Stimulated activated naive B cell treated with anti-CD40 and anti-IgM and Interleukin-4, amounts not matched to agents 10 μg/mL and 1 μg/mL and 100 μg/mL, for 72 hours (primary cell): ENCODE results near the gene DCLK2.

ENCODE experiments used
- ATAC-seq, 2 donors: fragments of 150-1000 bp; cut with Tn5 transposase; replicated peaks; 2 replicates each; pipeline ENCODE4 v1.10.0; 2021; ENCODE audit warnings: moderate library complexity in 1 of 2
- DNase-seq: peaks from one replicate; pipeline ENCODE4 v3.0.0; 2021
- H3K27ac Mint-ChIP-seq: one replicate; pipeline ENCODE4 v1.8.0; 2022; ENCODE audit warnings: mild to moderate bottlenecking, mixed read lengths
- H3K27me3 Mint-ChIP-seq, 2 donors: one replicate each; pipeline ENCODE4 v1.8.0; 2022; ENCODE audit warnings: mixed read lengths in 2 of 2
- H3K36me3 Mint-ChIP-seq, 2 donors: one replicate each; pipeline ENCODE4 v1.8.0; 2022; ENCODE audit warnings: mixed read lengths in 2 of 2, mild to moderate bottlenecking in 1 of 2
- H3K4me1 Mint-ChIP-seq, 2 donors: one replicate each; pipeline ENCODE4 v1.8.0; 2022; ENCODE audit warnings: mixed read lengths in 2 of 2, mild to moderate bottlenecking in 1 of 2
- H3K4me3 Mint-ChIP-seq, 2 donors: one replicate each; pipeline ENCODE4 v1.8.0; 2022; ENCODE audit warnings: mild to moderate bottlenecking in 2 of 2, mixed read lengths in 2 of 2, moderate library complexity in 1 of 2
- H3K9me3 Mint-ChIP-seq, 2 donors: one replicate each; pipeline ENCODE4 v1.8.0; 2022; ENCODE audit warnings: mixed read lengths in 2 of 2, mild to moderate bottlenecking in 1 of 2

DCLK2 gene

GRCh38 chr4:150051111-150051510, 27.1 kb upstream of the DCLK2 start:
- Mint-ChIP-seq H3K9me3 (peaks cover 4% of the 10 kb centered on the region in 2 donors), H3K27ac (no peak overlapping the region), H3K4me1 (no peaks in the 10 kb centered on the region), H3K36me3 (peaks cover 3 to 4% of the 10 kb centered on the region in 2 donors), H3K27me3 (peaks cover 5 to 7% of the 10 kb centered on the region in 2 donors), H3K4me3 (no peak overlapping the region)
- DNase-seq = no peak
- ATAC-seq = no peak

GRCh38 chr4:150055467-150055866, 22.8 kb upstream of the DCLK2 start:
- peaks cover 9 to 18% of the 10 kb centered on the region in 2 donors for H3K9me3 Mint-ChIP-seq
- no peaks in the 10 kb centered on the region for H3K27me3 Mint-ChIP-seq
- no peak overlapping the region for H3K4me3 Mint-ChIP-seq
- H3K4me1 Mint-ChIP-seq = peaks cover 2 to 5% of the 10 kb centered on the region in 2 donors
- DNase-seq = no peak
- no peak overlapping the region for H3K27ac Mint-ChIP-seq
- ATAC-seq = no peak
- peaks cover 1 to 9% of the 10 kb centered on the region in 2 donors for H3K36me3 Mint-ChIP-seq

GRCh38 chr4:150056569-150056968, 21.7 kb upstream of the DCLK2 start:
- DNase-seq (no peak), ATAC-seq (no peak)
- H3K27ac Mint-ChIP-seq = no peak overlapping the region
- H3K4me1 Mint-ChIP-seq = peaks cover 2 to 5% of the 10 kb centered on the region in 2 donors
- H3K36me3 Mint-ChIP-seq = peaks cover 1 to 9% of the 10 kb centered on the region in 2 donors
- no peaks in the 10 kb centered on the region for H3K27me3 Mint-ChIP-seq
- no peak overlapping the region for H3K4me3 Mint-ChIP-seq
- H3K9me3 Mint-ChIP-seq = peaks cover 9 to 18% of the 10 kb centered on the region in 2 donors

GRCh38 chr4:150061086-150061776, 17.0 kb upstream of the DCLK2 start:
- Mint-ChIP-seq H3K27ac (no peak overlapping the region), H3K27me3 (peaks cover 8 to 13% of the 10 kb centered on the region in 2 donors), H3K4me1 (peaks cover 2 to 5% of the 10 kb centered on the region in 2 donors), H3K4me3 (no peak overlapping the region), H3K36me3 (peaks cover 0 to 4% of the 10 kb centered on the region in 2 donors), H3K9me3 (peaks cover 7 to 24% of the 10 kb centered on the region in 2 donors)
- DNase-seq (no peak), ATAC-seq (no peak)

GRCh38 chr4:150063128-150063527, 15.1 kb upstream of the DCLK2 start:
- H3K4me3 Mint-ChIP-seq = no peak overlapping the region
- H3K4me1 Mint-ChIP-seq = no peaks in the 10 kb centered on the region
- ATAC-seq = no peak
- H3K27me3 Mint-ChIP-seq = peaks cover 22 to 29% of the 10 kb centered on the region in 2 donors
- H3K9me3 Mint-ChIP-seq = peaks cover 2 to 15% of the 10 kb centered on the region in 2 donors
- no peaks in the 10 kb centered on the region for H3K36me3 Mint-ChIP-seq
- DNase-seq = no peak
- no peak overlapping the region for H3K27ac Mint-ChIP-seq

- H3K36me3 Mint-ChIP-seq = no peaks in the 10 kb centered on the region
- ATAC-seq = no peak
- H3K4me3 Mint-ChIP-seq = no peak overlapping the region
- no peak for DNase-seq
- no peak overlapping the region for H3K27ac Mint-ChIP-seq
- H3K27me3 Mint-ChIP-seq = peaks cover 27 to 32% of the 10 kb centered on the region in 2 donors
- H3K4me1 Mint-ChIP-seq = no peaks in the 10 kb centered on the region
- peaks cover 2 to 9% of the 10 kb centered on the region in 2 donors for H3K9me3 Mint-ChIP-seq
These were observed 12.5 kb upstream of the DCLK2 start for GRCh38 chr4:150065740-150066139.

- Mint-ChIP-seq H3K27ac (no peak overlapping the region), H3K27me3 (peaks cover 27 to 32% of the 10 kb centered on the region in 2 donors), H3K4me1 (no peaks in the 10 kb centered on the region), H3K9me3 (peaks cover 2 to 9% of the 10 kb centered on the region in 2 donors), H3K36me3 (no peaks in the 10 kb centered on the region), H3K4me3 (no peak overlapping the region)
- ATAC-seq = no peak
- DNase-seq = no peak
These were observed 10.4 kb upstream of the DCLK2 start for GRCh38 chr4:150067859-150068258.

GRCh38 chr4:150068300-150068960, 9.8 kb upstream of the DCLK2 start:
- Mint-ChIP-seq H3K4me3 (no peak overlapping the region), H3K27me3 (peaks cover 27 to 32% of the 10 kb centered on the region in 2 donors), H3K9me3 (peaks cover 2 to 9% of the 10 kb centered on the region in 2 donors), H3K36me3 (no peaks in the 10 kb centered on the region), H3K27ac (no peak overlapping the region), H3K4me1 (no peaks in the 10 kb centered on the region)
- DNase-seq = no peak
- ATAC-seq = no peak

- Mint-ChIP-seq H3K9me3 (peaks cover 2 to 9% of the 10 kb centered on the region in 2 donors), H3K4me3 (no peak overlapping the region), H3K36me3 (no peaks in the 10 kb centered on the region), H3K4me1 (no peaks in the 10 kb centered on the region), H3K27ac (no peak overlapping the region), H3K27me3 (peaks cover 26 to 27% of the 10 kb centered on the region in 2 donors)
- ATAC-seq (no peak), DNase-seq (no peak)
These were observed 8.9 kb upstream of the DCLK2 start for GRCh38 chr4:150069353-150069752.

- ATAC-seq (no peak), DNase-seq (no peak)
- peaks cover 30% of the 10 kb centered on the region in 2 donors for H3K27me3 Mint-ChIP-seq
- no peaks in the 10 kb centered on the region for H3K4me1 Mint-ChIP-seq
- H3K4me3 Mint-ChIP-seq = no peak overlapping the region
- H3K9me3 Mint-ChIP-seq = peaks cover 0 to 4% of the 10 kb centered on the region in 2 donors
- H3K27ac Mint-ChIP-seq = no peak overlapping the region
- no peaks in the 10 kb centered on the region for H3K36me3 Mint-ChIP-seq
These were observed 7.6 kb upstream of the DCLK2 start for GRCh38 chr4:150070464-150071170.

GRCh38 chr4:150072471-150072870, 5.8 kb upstream of the DCLK2 start:
- Mint-ChIP-seq H3K9me3 (no peaks in the 10 kb centered on the region), H3K4me3 (no peak overlapping the region), H3K36me3 (no peaks in the 10 kb centered on the region), H3K27ac (no peak overlapping the region), H3K4me1 (no peaks in the 10 kb centered on the region), H3K27me3 (peaks cover 28 to 31% of the 10 kb centered on the region in 2 donors)
- no peak for DNase-seq
- ATAC-seq = no peak

GRCh38 chr4:150072906-150073714, 5.1 kb upstream of the DCLK2 start:
- Mint-ChIP-seq H3K27me3 (peaks cover 21 to 25% of the 10 kb centered on the region in 2 donors), H3K4me1 (no peaks in the 10 kb centered on the region), H3K4me3 (no peak overlapping the region), H3K27ac (no peak overlapping the region), H3K9me3 (no peaks in the 10 kb centered on the region), H3K36me3 (no peaks in the 10 kb centered on the region)
- ATAC-seq = no peak
- no peak for DNase-seq

GRCh38 chr4:150074064-150074463, 4.2 kb upstream of the DCLK2 start:
- Mint-ChIP-seq H3K27ac (no peak overlapping the region), H3K4me3 (no peak overlapping the region), H3K27me3 (peaks cover 16 to 21% of the 10 kb centered on the region in 2 donors), H3K9me3 (no peaks in the 10 kb centered on the region), H3K4me1 (peaks cover 0 to 3% of the 10 kb centered on the region in 2 donors), H3K36me3 (no peaks in the 10 kb centered on the region)
- no peak for DNase-seq
- ATAC-seq = no peak

GRCh38 chr4:150078579-150079080, 385 bp downstream of the DCLK2 start:
- H3K9me3 Mint-ChIP-seq = no peaks in the 10 kb centered on the region
- DNase-seq = peak; percentile 20
- H3K4me3 Mint-ChIP-seq = peak overlapping the region; percentile 84 to 89
- peak; percentile 27 to 41 for ATAC-seq
- peak overlapping the region; percentile 81 for H3K27ac Mint-ChIP-seq
- H3K4me1 Mint-ChIP-seq = peaks cover 13 to 30% of the 10 kb centered on the region in 2 donors
- H3K36me3 Mint-ChIP-seq = no peaks in the 10 kb centered on the region
- H3K27me3 Mint-ChIP-seq = peaks cover 16 to 33% of the 10 kb centered on the region in 2 donors
